OCI-LY7 (cell line): ENCODE data around the gene GIPC2. TPM values are rescaled to one million over a fixed set of nuclear protein-coding genes. Genes with fewer than 3 reads are reported as not detected.

Experiments used
- BruUV-seq: library from RNA; stranded (reverse); fragments of 400-500 nt; replicated peaks from 2 replicates; lab custom pipeline; 2021; lab: Mats Ljungman, UMichigan
- CTCF ChIA-PET: fragments of 300-600 bp; sonication (Branson Sonifier 250); formaldehyde crosslinking; loops from one replicate; lab custom pipeline; 2022; ENCODE audit warnings: antibody characterized with exemption; ENCODE audit not compliant: unreplicated experiment; lab: Charles Lee
- POLR2A ChIA-PET: fragments of 300-600 bp; sonication (Branson Sonifier 250); formaldehyde crosslinking; loops from one replicate; lab custom pipeline; 2022; ENCODE audit warnings: antibody characterized with exemption; lab: Charles Lee
- DNase-seq: peaks from one replicate; pipeline ENCODE4 v3.0.0-alpha.2; 2015; ENCODE audit warnings: low spot score
- H2AFZ ChIP-seq: fragments of 200-600 bp; sonication (generic), shearing (Covaris generic); 2 replicates; pipeline ENCODE4 v1.6.1; 2014; ENCODE audit warnings: mild to moderate bottlenecking, antibody characterized with exemption, low read length, moderate library complexity
- H3K27ac ChIP-seq: fragments of 200-600 bp; sonication (generic); 2 replicates; pipeline ENCODE4 v1.5.1; 2014; ENCODE audit warnings: mixed run types, low read depth, mild to moderate bottlenecking, moderate library complexity, low read length, inconsistent platforms; ENCODE audit not compliant: poor library complexity, severe bottlenecking
- H3K36me3 ChIP-seq: fragments of 200-600 bp; sonication (generic); 2 replicates; pipeline ENCODE4 v1.6.1; 2014; ENCODE audit warnings: mild to moderate bottlenecking, antibody characterized with exemption, low read length, moderate library complexity, mixed read lengths; ENCODE audit not compliant: insufficient read depth
- H3K4me1 ChIP-seq: fragments of 200-600 bp; sonication (generic); 2 replicates; pipeline ENCODE4 v1.5.1; 2014; ENCODE audit warnings: mild to moderate bottlenecking, low read length; ENCODE audit not compliant: insufficient read depth, poor library complexity, severe bottlenecking
- H3K4me2 ChIP-seq: fragments of 200-600 bp; sonication (generic); 2 replicates; pipeline ENCODE4 v1.6.1; 2014; ENCODE audit warnings: mild to moderate bottlenecking, low read length
- H3K4me3 ChIP-seq: fragments of 200-600 bp; sonication (generic); 2 replicates; pipeline ENCODE4 v1.5.1; 2014; ENCODE audit warnings: mild to moderate bottlenecking, low read depth, low read length; ENCODE audit not compliant: poor library complexity, severe bottlenecking
- H3K79me2 ChIP-seq: fragments of 200-600 bp; sonication (generic); 2 replicates; pipeline ENCODE4 v1.6.1; 2016; ENCODE audit warnings: low read depth, mild to moderate bottlenecking, low read length, moderate library complexity, mixed read lengths; ENCODE audit not compliant: insufficient read depth
- H3K9me2 ChIP-seq: fragments of 200-600 bp; sonication (generic); 2 replicates; pipeline ENCODE4 v1.6.1; 2016; ENCODE audit warnings: mild to moderate bottlenecking, low read length, mixed read lengths; ENCODE audit not compliant: insufficient read depth
- H3K9me3 ChIP-seq: fragments of 200-600 bp; sonication (generic); 2 replicates; pipeline ENCODE4 v1.6.1; 2014; ENCODE audit warnings: mild to moderate bottlenecking, mixed run types, low read length, mixed read lengths
- H4K20me1 ChIP-seq: fragments of 200-600 bp; sonication (generic); 2 replicates; pipeline ENCODE4 v1.6.1; 2014; ENCODE audit warnings: mild to moderate bottlenecking, antibody characterized with exemption, low read length, moderate library complexity, mixed read lengths; ENCODE audit not compliant: insufficient read depth
- EZH2phosphoT487 ChIP-seq: fragments of 200-600 bp; sonication (generic); IDR thresholded peaks from 2 replicates; pipeline ENCODE4 v1.6.1; 2018; ENCODE audit warnings: low read depth, borderline replicate concordance, mild to moderate bottlenecking, mixed run types, antibody characterized with exemption, low read length, moderate library complexity, mixed read lengths
- intact Hi-C: fragments of 100-400 bp; cut with micrococcal nuclease; formaldehyde crosslinking; loops from one replicate; pipeline ENCODE4 v1.10.0; 2022; ENCODE audit not compliant: unreplicated experiment
- total RNA-seq, 2 experiments: library from RNA; depleted of rRNA in 1 of 2; stranded (reverse); fragments of >200 nt in 1 of 2; shearing (Covaris generic) in 1 of 2; gene quantifications; 2 replicates each; pipeline ENCODE4 v1.2.3, GENCODE V29; 2014 to 2022
- TF ChIP-seq, protein P1 (sequence below): fragments of 200-600 bp; sonication (generic); conservative IDR thresholded peaks from 2 replicates; pipeline ENCODE4 v1.5.1; 2014; ENCODE audit warnings: mild to moderate bottlenecking, antibody characterized with exemption, low read length, moderate library complexity, mixed read lengths

GIPC2 gene
- total RNA-seq, 2 experiments from 2014 or later, result not detected

GRCh38 chr1:78055565-78056132, 9.9 kb downstream of the GIPC2 start:
- H3K4me1 ChIP-seq, result no peaks in the 10 kb centered on the region
- H2AFZ ChIP-seq, result peak overlapping the region; percentile 72; the same call in 1 of the 2 replicates
- ChIA-PET CTCF (no interaction called here), POLR2A (no interaction called here)
- no peak overlapping the region for H3K27ac ChIP-seq
- no peak for TF ChIP-seq EZH2phosphoT487
- TF ChIP-seq, protein P1, sequence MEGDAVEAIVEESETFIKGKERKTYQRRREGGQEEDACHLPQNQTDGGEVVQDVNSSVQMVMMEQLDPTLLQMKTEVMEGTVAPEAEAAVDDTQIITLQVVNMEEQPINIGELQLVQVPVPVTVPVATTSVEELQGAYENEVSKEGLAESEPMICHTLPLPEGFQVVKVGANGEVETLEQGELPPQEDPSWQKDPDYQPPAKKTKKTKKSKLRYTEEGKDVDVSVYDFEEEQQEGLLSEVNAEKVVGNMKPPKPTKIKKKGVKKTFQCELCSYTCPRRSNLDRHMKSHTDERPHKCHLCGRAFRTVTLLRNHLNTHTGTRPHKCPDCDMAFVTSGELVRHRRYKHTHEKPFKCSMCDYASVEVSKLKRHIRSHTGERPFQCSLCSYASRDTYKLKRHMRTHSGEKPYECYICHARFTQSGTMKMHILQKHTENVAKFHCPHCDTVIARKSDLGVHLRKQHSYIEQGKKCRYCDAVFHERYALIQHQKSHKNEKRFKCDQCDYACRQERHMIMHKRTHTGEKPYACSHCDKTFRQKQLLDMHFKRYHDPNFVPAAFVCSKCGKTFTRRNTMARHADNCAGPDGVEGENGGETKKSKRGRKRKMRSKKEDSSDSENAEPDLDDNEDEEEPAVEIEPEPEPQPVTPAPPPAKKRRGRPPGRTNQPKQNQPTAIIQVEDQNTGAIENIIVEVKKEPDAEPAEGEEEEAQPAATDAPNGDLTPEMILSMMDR, result no peak
- H4K20me1 ChIP-seq, result no peaks in the 10 kb centered on the region
- no peaks in the 10 kb centered on the region for H3K9me2 ChIP-seq
- H3K4me2 ChIP-seq, result no peak overlapping the region
- H3K79me2 ChIP-seq, result no peaks in the 10 kb centered on the region
- no peaks in the 10 kb centered on the region for H3K36me3 ChIP-seq
- intact Hi-C loops, result no loop called here
- H3K9me3 ChIP-seq, result no peaks in the 10 kb centered on the region
- BruUV-seq, result no TSS peak
- no peak overlapping the region for H3K4me3 ChIP-seq
- DNase-seq, result no peak

DNA sequence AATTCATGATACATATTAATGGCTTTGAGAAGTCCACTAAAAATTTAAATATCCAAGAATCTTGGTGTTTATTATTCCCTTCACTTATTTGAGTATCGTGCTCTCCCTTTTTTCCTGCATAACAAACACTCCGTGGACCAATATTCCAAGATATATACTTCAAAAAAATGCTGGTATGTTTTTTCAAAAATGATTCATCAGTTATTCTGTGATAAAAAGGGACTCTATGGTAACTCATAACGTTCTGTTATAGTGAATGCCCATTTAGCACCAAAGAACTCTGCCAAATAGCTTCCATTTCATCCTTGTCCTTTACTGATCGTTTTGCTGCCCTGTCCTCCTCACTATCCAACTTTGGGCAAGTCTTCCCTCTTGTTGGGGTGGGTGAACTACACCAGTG, 12.9 kb downstream of the GIPC2 start:
- TF ChIP-seq, protein P1, result no peak
- TF ChIP-seq EZH2phosphoT487, result no peak
- ChIA-PET POLR2A (interaction anchor here (0.6 kb wide), 2 partner anchors 249 to 252 kb away, joined by 3 read pairs; no protein-coding TSS in a partner anchor), CTCF (no interaction called here)
- H3K9me3 ChIP-seq, result no peaks in the 10 kb centered on the region
- no peak overlapping the region for H3K27ac ChIP-seq
- DNase-seq, result no peak
- no peaks in the 10 kb centered on the region for H3K79me2 ChIP-seq
- no peaks in the 10 kb centered on the region for H3K36me3 ChIP-seq
- H3K4me2 ChIP-seq, result no peak overlapping the region
- H2AFZ ChIP-seq, result no peak overlapping the region
- no peaks in the 10 kb centered on the region for H4K20me1 ChIP-seq
- no peak overlapping the region for H3K4me3 ChIP-seq
- no TSS peak for BruUV-seq
- no peaks in the 10 kb centered on the region for H3K9me2 ChIP-seq
- H3K4me1 ChIP-seq, result no peaks in the 10 kb centered on the region
- intact Hi-C loops, result no loop called here

DNA sequence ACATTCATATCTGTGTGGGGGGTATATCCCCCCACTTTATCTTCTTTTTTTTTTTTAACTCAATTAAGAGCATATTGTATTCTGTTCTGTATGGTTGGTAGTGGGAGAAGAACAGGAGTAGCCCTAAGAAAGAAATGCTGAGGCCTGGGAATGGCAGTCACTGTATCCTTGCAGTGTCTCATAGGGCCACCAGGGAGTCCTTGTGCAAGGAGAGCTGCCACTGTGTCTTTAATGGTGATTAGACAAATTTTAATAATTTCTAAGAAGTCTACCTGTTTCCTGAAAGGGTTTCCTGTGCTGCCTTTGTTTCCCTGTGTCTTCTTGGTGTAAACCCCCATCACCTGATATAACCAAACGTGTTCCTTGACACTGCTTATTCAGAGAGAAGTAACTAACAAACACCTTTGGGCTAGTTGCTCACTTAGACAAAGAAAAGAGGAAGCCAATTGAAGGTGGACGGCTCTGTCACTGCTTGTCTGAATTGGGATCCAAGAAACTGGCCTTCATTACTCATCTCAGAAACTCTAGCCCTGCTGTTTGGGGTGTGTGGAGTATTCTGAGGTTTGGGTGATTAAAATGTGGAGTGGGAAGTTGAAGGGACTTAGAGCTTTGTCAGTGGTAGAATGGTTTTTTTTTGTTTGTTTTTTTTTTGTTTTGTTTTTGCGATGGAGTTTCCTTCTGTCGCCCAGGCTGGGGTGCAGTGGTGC, 15.2 kb downstream of the GIPC2 start:
- POLR2A ChIA-PET, result interaction anchor here (0.7 to 1.0 kb wide), 2 partner anchors 58 to 587 kb away, joined by 3 to 6 read pairs; no protein-coding TSS in a partner anchor

More for the DNA sequence above, 15.2 kb downstream of the GIPC2 start:
- BruUV-seq, result no TSS peak
- H4K20me1 ChIP-seq, result no peaks in the 10 kb centered on the region
- no peaks in the 10 kb centered on the region for H3K4me1 ChIP-seq
- CTCF ChIA-PET, result no interaction called here
- H3K79me2 ChIP-seq, result no peaks in the 10 kb centered on the region
- H3K4me3 ChIP-seq, result no peak overlapping the region
- no peak overlapping the region for H3K4me2 ChIP-seq
- H2AFZ ChIP-seq, result no peak overlapping the region
- H3K9me3 ChIP-seq, result no peaks in the 10 kb centered on the region
- H3K27ac ChIP-seq, result no peak overlapping the region
- intact Hi-C loops, result no loop called here
- no peaks in the 10 kb centered on the region for H3K36me3 ChIP-seq
- TF ChIP-seq, protein P1, result 0 out of 2 replicates have a peak, but pooled peaks have one; percentile 17
- no peak for TF ChIP-seq EZH2phosphoT487
- H3K9me2 ChIP-seq, result no peaks in the 10 kb centered on the region
- DNase-seq, result no peak
